NCI-H2081 (cell line): ENCODE results near the gene MIA3.
"Not testable (repeated sequence)": the region's sequence is repeated elsewhere in the genome, so short reads cannot be mapped to it uniquely, and the experiment has no call there.

ENCODE experiments used
- DNase-seq, 2 experiments: peaks; one replicate each; lab custom pipeline; 2025; lab: John Stamatoyannopoulos, UW

Gene MIA3

GRCh38 chr1:222618001-222618879 is at the start of gene MIA3:
MIA3 (plus strand) TSS chr1:222618097; CDS start chr1:222618111, 14 bp downstream.
- DNase-seq = peak; percentile 76 to 91

- no peak for DNase-seq
Measured at GRCh38 chr1:222570837-222571236, 47.1 kb upstream of the MIA3 start.

GRCh38 chr1:222579316-222579715 is 38.6 kb upstream of the MIA3 start:
- DNase-seq = no peak

- no peak for DNase-seq
Measured at GRCh38 chr1:222582099-222582774, 35.7 kb upstream of the MIA3 start.

GRCh38 chr1:222583079-222583478 is 34.8 kb upstream of the MIA3 start:
- DNase-seq = no peak

- no peak for DNase-seq
Measured at GRCh38 chr1:222586842-222587241, 31.1 kb upstream of the MIA3 start.

- no peak for DNase-seq
Measured at GRCh38 chr1:222588135-222588534, 29.8 kb upstream of the MIA3 start.

GRCh38 chr1:222589462-222590302 is 28.2 kb upstream of the MIA3 start, which contains the start of gene TAF1A:
TAF1A (minus strand) TSS chr1:222589933.
- DNase-seq = peak; percentile 74 to 90

GRCh38 chr1:222592171-222592570 is 25.7 kb upstream of the MIA3 start:
- no peak for DNase-seq

GRCh38 chr1:222594789-222595188 is 23.1 kb upstream of the MIA3 start:
- no peak for DNase-seq

- no peak for DNase-seq
Measured at GRCh38 chr1:222596696-222597095, 21.2 kb upstream of the MIA3 start.

- peak; percentile 68 to 92 for DNase-seq
Measured at GRCh38 chr1:222600281-222600680, 17.6 kb upstream of the MIA3 start.

- no peak for DNase-seq
Measured at GRCh38 chr1:222601257-222601656, 16.6 kb upstream of the MIA3 start.

- no peak for DNase-seq
Measured at GRCh38 chr1:222606757-222607156, 11.1 kb upstream of the MIA3 start.

- not testable (repeated sequence) for DNase-seq
Measured at GRCh38 chr1:222609111-222609510, 8.8 kb upstream of the MIA3 start.

- no peak for DNase-seq
Measured at GRCh38 chr1:222610728-222611127, 7.2 kb upstream of the MIA3 start.

GRCh38 chr1:222613627-222614026 is 4.3 kb upstream of the MIA3 start:
- DNase-seq = no peak

GRCh38 chr1:222616525-222616924 is 1.4 kb upstream of the MIA3 start:
- DNase-seq = no peak

- peak; percentile 91 to 93 for DNase-seq
Measured at GRCh38 chr1:222617367-222617951, 438 bp upstream of the MIA3 start.

GRCh38 chr1:222618880-222619596 is 1.1 kb downstream of the MIA3 start:
- DNase-seq = peak; percentile 17 to 43

- DNase-seq = no peak
Measured at GRCh38 chr1:222620566-222620965, 2.7 kb downstream of the MIA3 start.
